GM18868 (cell line): ENCODE data around the gene CCDC24.

Source experiments
- ATAC-seq: cut with Tn5 transposase; IDR thresholded peaks from one replicate; pipeline ENCODE4 v1.9.1; 2021; ENCODE audit warnings: mild to moderate bottlenecking, moderate library complexity; ENCODE audit not compliant: unreplicated experiment

The CCDC24 gene

GRCh38 chr1:43991476-43992231 is at the start of gene CCDC24:
CCDC24 (plus strand) TSS chr1:43991599; CDS start chr1:43991879, 280 bp downstream.
- ATAC-seq = peak; percentile 72

GRCh38 chr1:43942411-43942810 is 49.0 kb upstream of the CCDC24 start:
- no peak for ATAC-seq

GRCh38 chr1:43944860-43945259 is 46.5 kb upstream of the CCDC24 start:
- no peak for ATAC-seq

GRCh38 chr1:43945674-43946235 is 45.6 kb upstream of the CCDC24 start:
- no peak for ATAC-seq

GRCh38 chr1:43946236-43947060 is 45.0 kb upstream of the CCDC24 start, which contains the start of gene IPO13:
IPO13 (plus strand) TSS chr1:43946950; CDS start chr1:43947601, 651 bp downstream.
- peak; percentile 90 for ATAC-seq

- ATAC-seq = no peak
Observed at GRCh38 chr1:43947061-43947873, 44.1 kb upstream of the CCDC24 start.

GRCh38 chr1:43947874-43948437 is 43.4 kb upstream of the CCDC24 start:
- ATAC-seq = no peak

- no peak for ATAC-seq
Observed at GRCh38 chr1:43949678-43950077, 41.7 kb upstream of the CCDC24 start.

- ATAC-seq = no peak
Observed at GRCh38 chr1:43951021-43951985, 40.1 kb upstream of the CCDC24 start.

GRCh38 chr1:43952731-43953346 is 38.6 kb upstream of the CCDC24 start:
- no peak for ATAC-seq

GRCh38 chr1:43953361-43953760 is 38.0 kb upstream of the CCDC24 start:
- ATAC-seq = no peak

GRCh38 chr1:43954036-43954435 is 37.4 kb upstream of the CCDC24 start:
- ATAC-seq = no peak

GRCh38 chr1:43956234-43956633 is 35.2 kb upstream of the CCDC24 start:
- ATAC-seq = no peak

GRCh38 chr1:43957407-43958040 is 33.9 kb upstream of the CCDC24 start:
- no peak for ATAC-seq

- ATAC-seq = no peak
Observed at GRCh38 chr1:43958351-43959255, 32.8 kb upstream of the CCDC24 start.

GRCh38 chr1:43960798-43961197 is 30.6 kb upstream of the CCDC24 start:
- no peak for ATAC-seq

GRCh38 chr1:43961692-43962091 is 29.7 kb upstream of the CCDC24 start:
- ATAC-seq = no peak
